ENCODE data around the gene CAPN2.

The CAPN2 gene

DNA sequence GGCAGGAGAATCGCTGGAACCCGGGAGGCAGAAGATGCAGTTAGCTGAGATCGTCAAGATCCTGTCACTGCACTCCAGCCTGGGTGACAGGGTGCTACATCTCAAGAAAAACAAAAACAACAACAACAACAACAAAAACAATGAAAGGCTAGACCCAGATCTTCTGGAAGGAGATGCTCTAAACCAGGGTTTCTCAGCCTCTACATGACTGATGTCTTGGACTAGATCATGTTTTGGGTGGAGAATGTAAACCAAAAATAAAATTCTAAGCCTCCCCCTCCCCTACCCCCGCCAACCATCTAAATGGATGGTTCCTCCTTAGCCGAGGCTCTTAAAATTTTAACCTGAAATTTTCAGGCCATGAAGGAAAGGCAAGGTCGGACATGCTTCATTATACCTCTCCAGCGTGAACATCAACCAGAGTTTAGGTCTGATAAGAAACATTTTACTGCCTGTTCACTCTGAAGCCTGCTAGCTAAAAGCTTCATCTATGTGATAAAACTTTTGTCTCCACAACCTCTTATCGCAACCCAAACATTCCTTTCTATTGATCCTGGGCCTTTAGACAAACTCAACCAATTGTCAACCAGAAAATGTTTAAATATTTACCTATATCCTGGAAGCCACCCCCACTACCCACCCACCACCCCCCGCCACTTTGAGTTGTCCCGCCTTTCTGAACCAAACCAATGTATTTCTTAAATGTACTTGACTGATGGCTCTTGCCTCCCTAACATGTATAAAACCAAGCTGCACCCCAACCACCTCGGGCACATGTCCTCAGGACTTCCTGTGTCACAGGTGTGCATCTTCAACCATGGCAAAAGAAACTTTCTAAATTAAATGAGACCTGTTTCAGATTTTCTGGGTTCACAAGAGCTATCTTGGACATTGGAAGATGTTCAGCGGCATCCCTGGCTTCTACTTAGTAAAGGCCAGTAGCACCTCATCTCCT, 1.9 kb upstream of the CAPN2 start:
- no peaks in the 10 kb centered on the region for H3K27me3 Mint-ChIP-seq
- H3K9me3 Mint-ChIP-seq, result no peaks in the 10 kb centered on the region
- peaks cover 56% of the 10 kb centered on the region for H3K4me1 Mint-ChIP-seq (ENCODE audit: low read depth)
- H3K4me3 Mint-ChIP-seq, result no peak overlapping the region
- H3K36me3 Mint-ChIP-seq (ENCODE audit: low read depth), result no peaks in the 10 kb centered on the region
- H3K27ac Mint-ChIP-seq, result no peak overlapping the region

DNA sequence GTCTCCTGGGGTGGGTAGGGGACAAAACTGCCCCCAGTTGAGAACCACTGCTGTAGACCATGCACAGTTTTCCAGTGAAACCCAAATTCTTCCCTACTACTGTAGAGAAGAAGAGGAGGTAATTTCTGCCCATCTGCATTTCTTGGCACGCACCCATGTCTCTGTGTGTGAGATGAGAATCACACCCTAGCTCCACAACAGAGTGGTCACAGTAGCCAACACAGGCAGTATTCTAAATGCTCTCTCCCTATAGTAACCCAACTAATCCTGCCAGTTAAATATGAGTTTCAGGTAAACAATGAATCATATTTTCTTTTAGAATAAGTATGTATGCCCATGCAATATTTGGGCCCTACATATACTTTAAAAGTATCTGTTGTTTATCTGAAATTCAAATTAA, 1.2 kb upstream of the CAPN2 start:
- H3K9me3 Mint-ChIP-seq, result no peaks in the 10 kb centered on the region
- H3K27me3 Mint-ChIP-seq, result no peaks in the 10 kb centered on the region
- peaks cover 63% of the 10 kb centered on the region for H3K4me1 Mint-ChIP-seq (ENCODE audit: low read depth)
- H3K27ac Mint-ChIP-seq, result no peak overlapping the region
- H3K36me3 Mint-ChIP-seq (ENCODE audit: low read depth), result no peaks in the 10 kb centered on the region
- no peak overlapping the region for H3K4me3 Mint-ChIP-seq

DNA sequence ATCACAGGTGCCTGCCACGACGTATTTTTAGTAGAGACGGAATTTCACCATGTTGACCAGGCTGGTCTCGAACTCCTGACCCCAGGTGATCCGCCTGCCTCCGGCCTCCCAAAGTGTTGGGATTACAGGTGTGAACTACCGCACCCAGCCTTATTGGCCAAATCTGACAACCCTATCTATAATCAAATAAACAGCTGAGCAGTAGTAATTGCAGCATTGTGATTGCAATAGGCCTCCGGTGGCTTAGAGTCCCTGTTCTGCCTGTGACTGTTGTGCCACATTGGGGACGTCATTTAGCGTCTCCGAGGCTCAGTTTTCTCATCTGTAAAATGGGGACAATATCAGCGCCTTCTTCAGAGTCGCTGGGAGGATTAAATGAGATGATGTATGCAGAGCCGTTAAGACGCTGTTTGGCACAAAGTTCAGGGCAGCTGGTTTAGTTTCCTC, 569 bp upstream of the CAPN2 start:
- Mint-ChIP-seq H3K4me1 (ENCODE audit: low read depth) (peaks cover 65% of the 10 kb centered on the region), H3K27me3 (no peaks in the 10 kb centered on the region), H3K9me3 (no peaks in the 10 kb centered on the region), H3K36me3 (ENCODE audit: low read depth) (peaks cover 1% of the 10 kb centered on the region), H3K27ac (peak overlapping the region; percentile 62), H3K4me3 (peak overlapping the region; percentile 64)

DNA sequence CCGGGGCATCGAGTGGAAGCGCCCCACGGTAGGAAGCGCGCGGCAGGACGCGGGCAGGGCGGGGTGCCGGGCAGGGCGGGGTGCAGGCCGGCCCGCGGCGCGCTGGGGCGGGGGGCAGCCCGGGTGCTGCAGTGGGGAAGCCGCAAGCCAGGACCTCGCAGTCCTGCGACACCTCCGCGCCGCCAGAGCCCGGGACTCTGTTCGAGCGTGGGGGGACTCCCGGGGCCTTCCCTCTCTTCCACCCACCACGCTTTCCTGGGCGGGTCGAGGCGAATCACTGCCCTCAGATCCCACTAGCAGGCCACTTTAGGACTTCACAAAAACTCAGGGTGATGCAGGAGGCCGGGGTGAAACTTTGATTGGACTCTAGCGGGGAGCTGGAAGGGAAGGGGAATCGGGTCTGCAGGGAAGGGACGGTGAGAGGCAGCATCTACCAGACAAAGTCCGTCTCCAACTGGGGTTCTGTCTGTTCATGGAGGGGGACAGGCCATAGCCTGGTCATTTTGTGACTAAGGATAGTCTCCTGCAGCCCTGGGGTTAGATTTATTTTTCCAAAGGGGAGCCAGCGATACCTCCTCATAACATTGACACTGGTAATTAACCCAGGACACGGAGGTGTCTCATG, 623 bp downstream of the CAPN2 start:
- peak overlapping the region; percentile 94 for H3K27ac Mint-ChIP-seq
- no peaks in the 10 kb centered on the region for H3K27me3 Mint-ChIP-seq
- no peaks in the 10 kb centered on the region for H3K9me3 Mint-ChIP-seq
- H3K4me1 Mint-ChIP-seq (ENCODE audit: low read depth), result peaks cover 67% of the 10 kb centered on the region
- peak overlapping the region; percentile 89 for H3K4me3 Mint-ChIP-seq
- peaks cover 7% of the 10 kb centered on the region for H3K36me3 Mint-ChIP-seq (ENCODE audit: low read depth)

DNA sequence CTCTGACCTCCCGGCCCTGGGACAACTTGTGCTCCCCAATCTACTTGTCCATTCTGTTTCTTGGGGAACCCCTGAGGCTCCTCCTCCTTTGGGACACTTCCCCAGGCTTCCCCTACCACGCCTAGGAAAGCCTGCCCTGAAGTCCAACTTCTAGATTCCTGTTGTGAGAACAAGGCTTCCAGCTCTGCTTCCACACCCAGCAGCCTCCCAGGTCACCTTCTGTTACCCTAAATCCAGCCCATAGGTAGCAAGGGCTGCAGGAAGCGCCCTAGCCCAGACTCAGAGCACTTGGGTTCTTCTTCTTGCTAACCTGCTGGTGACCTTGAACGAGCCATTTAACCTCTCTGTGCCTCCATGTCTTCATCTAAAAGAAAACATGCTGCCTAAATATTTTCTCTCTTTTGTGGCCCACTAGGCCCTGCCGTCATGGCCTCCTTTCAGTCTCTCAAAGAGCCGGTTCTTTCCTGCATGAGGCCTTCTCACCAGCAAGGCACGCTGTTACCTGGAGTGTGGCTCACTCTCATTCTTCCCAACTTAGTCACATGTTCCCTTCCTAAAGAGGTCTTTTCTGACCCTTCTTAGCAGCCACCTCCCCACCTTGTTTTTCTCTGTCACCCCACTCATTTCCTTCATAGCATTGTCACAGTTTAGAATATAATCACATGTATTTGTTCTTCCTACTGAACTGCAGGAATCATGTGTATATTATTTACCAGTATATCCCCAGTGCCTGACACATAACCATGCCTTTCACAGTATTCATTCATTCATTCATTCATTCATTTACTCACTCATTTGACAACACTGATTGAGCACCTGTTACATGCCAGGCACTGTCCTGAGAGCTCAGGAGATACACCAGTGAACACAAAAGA, 1.4 kb downstream of the CAPN2 start:
- Mint-ChIP-seq H3K9me3 (no peaks in the 10 kb centered on the region), H3K4me3 (peak overlapping the region; percentile 89), H3K27ac (peak overlapping the region; percentile 94), H3K4me1 (ENCODE audit: low read depth) (peaks cover 74% of the 10 kb centered on the region), H3K36me3 (ENCODE audit: low read depth) (peaks cover 14% of the 10 kb centered on the region), H3K27me3 (no peaks in the 10 kb centered on the region)

DNA sequence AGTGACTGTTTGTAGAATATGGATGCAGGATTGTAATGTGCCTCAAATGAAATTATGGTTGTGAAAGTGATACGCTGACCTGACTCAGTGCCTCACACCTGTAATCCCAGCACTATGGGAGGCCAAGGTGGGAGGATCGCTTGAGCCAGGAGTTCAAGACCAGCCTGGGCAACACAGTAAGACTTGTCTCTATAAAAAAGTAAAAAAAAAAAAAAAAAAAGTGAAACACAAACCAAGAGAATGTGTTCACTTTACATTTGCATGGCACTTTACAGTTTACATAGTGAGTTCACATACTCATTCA, 2.0 kb downstream of the CAPN2 start:
- peaks cover 76% of the 10 kb centered on the region for H3K4me1 Mint-ChIP-seq (ENCODE audit: low read depth)
- no peaks in the 10 kb centered on the region for H3K9me3 Mint-ChIP-seq
- H3K4me3 Mint-ChIP-seq, result peak overlapping the region; percentile 89

DNA sequence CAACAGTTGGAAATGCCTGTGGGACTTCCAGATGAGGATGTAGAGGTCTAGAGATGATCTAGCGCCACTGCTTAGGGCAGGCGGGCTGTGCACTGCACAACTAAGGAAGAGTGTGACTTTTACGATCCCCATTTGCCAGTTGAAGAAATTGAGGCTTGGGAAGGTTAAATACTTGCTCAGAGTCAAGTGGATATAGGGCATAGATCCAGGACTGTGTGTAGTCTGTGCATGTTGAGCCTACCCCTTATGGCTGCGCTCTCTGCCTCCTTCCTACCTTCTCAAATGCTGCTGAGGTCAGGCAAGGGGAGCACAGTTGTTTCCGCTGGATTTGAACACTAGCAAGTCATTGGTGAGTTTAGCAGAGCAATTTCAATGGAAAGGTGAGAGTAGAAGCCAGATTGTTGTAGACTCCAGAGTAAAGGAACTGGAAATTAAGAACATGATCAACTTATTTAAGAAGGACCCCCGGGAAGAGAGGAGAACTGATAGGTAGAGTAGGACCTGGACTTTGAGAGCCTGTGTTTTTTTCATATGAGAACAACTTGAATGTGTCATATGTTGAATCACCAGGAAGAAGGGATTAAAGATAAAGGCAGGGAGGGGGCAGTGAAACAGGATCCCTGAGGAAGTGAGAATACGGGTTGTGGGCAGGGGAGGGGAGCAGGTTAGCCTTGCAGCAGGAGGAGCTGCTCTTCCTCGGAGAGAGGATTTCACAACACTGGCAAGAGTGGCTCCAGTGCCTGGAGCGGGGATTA, 2.7 kb downstream of the CAPN2 start:
- no peaks in the 10 kb centered on the region for H3K9me3 Mint-ChIP-seq
- H3K4me3 Mint-ChIP-seq, result peak overlapping the region; percentile 70
- H3K4me1 Mint-ChIP-seq (ENCODE audit: low read depth), result peaks cover 76% of the 10 kb centered on the region
- H3K36me3 Mint-ChIP-seq (ENCODE audit: low read depth), result peaks cover 23% of the 10 kb centered on the region
- H3K27ac Mint-ChIP-seq, result peak overlapping the region; percentile 57
- H3K27me3 Mint-ChIP-seq, result no peaks in the 10 kb centered on the region

More for the DNA sequence above, 2.0 kb downstream of the CAPN2 start:
- Mint-ChIP-seq H3K27ac (peak overlapping the region; percentile 94), H3K27me3 (no peaks in the 10 kb centered on the region), H3K36me3 (ENCODE audit: low read depth) (peaks cover 18% of the 10 kb centered on the region)

DNA sequence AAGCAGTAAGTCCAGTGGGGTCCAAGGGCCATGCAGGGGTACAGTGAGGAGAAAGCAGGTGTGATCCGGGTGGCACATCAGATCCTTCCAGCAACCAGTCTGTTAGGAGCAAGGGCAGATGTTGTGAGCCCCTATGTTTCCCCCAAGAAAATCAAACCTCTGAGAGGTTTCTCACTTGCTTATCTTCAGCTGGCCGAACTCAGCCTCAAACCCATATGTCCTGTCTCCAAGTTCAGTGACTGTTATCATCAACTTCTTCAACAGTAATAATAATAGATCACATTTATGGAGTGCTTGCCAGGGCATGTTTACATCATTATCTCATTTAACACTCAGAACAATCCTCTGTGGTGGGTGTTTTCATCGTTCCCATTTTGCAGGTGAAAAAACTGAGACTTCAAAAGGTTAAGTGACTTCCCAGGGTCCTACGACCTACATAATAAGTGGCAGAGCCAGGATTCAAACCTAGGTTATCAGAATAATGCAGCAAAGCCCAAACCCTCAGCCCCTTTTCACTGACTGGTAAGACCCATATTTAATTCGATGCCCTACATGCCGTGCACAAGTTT, 3.3 kb downstream of the CAPN2 start:
- H3K36me3 Mint-ChIP-seq (ENCODE audit: low read depth), result peaks cover 29% of the 10 kb centered on the region
- H3K27me3 Mint-ChIP-seq, result no peaks in the 10 kb centered on the region
- no peaks in the 10 kb centered on the region for H3K9me3 Mint-ChIP-seq
- H3K4me3 Mint-ChIP-seq, result peak overlapping the region; percentile 70
- H3K27ac Mint-ChIP-seq, result peak overlapping the region; percentile 81
- H3K4me1 Mint-ChIP-seq (ENCODE audit: low read depth), result peaks cover 79% of the 10 kb centered on the region

DNA sequence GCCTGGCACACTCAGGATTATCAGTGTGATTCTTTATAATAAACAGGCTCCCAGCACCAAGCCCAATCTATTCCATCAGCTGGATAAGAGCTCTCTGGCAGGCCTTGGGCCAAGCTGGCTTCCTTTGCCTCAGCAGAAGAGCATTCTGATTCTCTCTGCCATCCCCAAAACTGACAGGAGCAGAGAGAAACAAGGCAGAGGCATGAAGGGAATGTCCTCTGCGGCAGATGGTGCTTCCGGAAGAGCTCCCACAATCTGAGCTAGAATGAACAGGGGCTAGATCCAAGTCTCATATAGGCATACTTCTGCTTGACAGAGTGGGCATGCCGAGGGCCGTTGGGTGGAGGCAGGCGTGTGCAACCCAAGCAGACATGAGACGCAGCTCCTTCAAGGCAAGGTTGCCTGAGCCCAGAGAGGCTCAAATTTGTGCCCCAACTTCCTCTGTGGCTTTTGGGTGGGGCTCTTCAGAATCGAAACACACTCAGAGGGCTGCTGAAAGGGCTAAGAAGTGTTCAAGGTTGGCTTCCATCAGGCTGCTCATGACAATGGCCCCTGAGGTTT, 4.0 kb downstream of the CAPN2 start:
- peaks cover 79% of the 10 kb centered on the region for H3K4me1 Mint-ChIP-seq (ENCODE audit: low read depth)
- peaks cover 33% of the 10 kb centered on the region for H3K36me3 Mint-ChIP-seq (ENCODE audit: low read depth)
- H3K27me3 Mint-ChIP-seq, result no peaks in the 10 kb centered on the region
- no peaks in the 10 kb centered on the region for H3K9me3 Mint-ChIP-seq
- peak overlapping the region; percentile 85 for H3K27ac Mint-ChIP-seq
- peak overlapping the region; percentile 70 for H3K4me3 Mint-ChIP-seq

DNA sequence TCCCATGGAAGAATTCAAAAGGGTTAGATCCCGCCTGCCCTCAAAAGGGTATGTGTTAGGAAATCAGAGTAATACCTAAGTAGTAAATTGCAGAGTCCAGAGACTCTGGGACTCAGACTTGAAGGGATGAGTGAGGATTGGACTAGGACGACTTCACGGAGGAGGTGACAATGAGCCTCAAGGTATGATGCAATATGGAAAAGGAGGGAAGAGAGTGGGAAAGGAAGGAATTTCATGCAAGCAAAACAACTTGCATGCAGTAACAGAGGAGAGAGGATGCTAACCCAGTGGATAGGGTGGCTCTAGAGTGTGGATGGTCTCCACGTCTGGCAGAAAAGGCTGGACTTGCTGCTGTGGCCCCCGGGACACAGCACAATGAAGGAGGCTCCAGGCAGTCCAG, 4.8 kb downstream of the CAPN2 start:
- no peaks in the 10 kb centered on the region for H3K9me3 Mint-ChIP-seq
- peak overlapping the region; percentile 70 for H3K4me3 Mint-ChIP-seq
- peaks cover 41% of the 10 kb centered on the region for H3K36me3 Mint-ChIP-seq (ENCODE audit: low read depth)
- H3K4me1 Mint-ChIP-seq (ENCODE audit: low read depth), result peaks cover 80% of the 10 kb centered on the region
- H3K27me3 Mint-ChIP-seq, result no peaks in the 10 kb centered on the region
- H3K27ac Mint-ChIP-seq, result peak overlapping the region; percentile 85

DNA sequence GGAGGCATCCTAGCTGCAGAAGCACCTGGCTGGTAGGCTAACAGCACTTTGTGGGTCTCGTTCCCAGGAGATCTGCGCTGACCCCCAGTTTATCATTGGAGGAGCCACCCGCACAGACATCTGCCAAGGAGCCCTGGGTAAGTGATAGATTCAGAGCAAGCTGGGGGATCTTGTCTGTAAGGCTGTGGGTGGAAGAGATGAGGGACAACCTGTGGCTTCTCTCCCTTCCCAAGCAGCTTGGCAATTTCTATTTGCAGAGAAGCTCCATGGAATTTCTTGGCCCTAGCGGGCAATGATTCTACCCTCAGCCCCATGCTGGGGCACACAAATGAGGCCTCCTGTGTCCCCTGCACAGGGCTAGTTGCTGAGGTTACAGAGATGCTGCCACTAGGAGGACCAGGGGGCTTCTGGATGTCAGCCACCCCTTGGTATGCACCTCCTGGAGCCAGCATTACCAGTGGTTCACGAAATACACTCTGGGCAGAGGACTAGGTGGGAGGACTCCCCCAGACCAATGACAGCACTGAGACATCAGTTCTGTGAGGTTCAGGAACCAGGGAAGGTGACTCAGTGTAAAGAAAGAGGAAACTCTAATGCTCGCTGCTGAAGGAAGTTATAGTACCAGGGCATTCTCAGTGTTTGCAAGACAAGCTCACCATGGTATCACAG, 5.5 kb downstream of the CAPN2 start:
- peaks cover 83% of the 10 kb centered on the region for H3K4me1 Mint-ChIP-seq (ENCODE audit: low read depth)
- H3K27ac Mint-ChIP-seq, result peak overlapping the region; percentile 85
- peaks cover 41% of the 10 kb centered on the region for H3K36me3 Mint-ChIP-seq (ENCODE audit: low read depth)
- H3K27me3 Mint-ChIP-seq, result no peaks in the 10 kb centered on the region
- no peak overlapping the region for H3K4me3 Mint-ChIP-seq
- no peaks in the 10 kb centered on the region for H3K9me3 Mint-ChIP-seq

DNA sequence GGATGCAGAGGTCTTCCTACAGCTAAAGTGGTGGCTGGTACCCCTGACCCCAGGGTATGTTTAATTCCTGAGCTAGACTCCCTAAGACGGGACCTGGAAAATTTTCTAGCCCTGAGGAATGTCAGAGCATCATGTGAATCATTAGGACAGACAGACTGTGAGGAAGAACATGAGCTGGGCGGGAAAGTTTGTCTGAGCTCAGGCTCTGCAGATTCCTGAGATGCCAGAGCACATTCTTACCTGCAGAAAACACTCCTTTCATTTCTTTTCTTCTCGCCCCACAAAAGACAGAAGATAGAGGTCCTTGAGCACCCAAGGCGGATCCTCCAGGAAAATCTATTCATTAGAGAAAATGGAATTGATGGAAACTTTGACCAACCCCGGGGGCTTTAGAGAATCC, 6.5 kb downstream of the CAPN2 start:
- Mint-ChIP-seq H3K36me3 (ENCODE audit: low read depth) (peaks cover 45% of the 10 kb centered on the region), H3K9me3 (no peaks in the 10 kb centered on the region)

DNA sequence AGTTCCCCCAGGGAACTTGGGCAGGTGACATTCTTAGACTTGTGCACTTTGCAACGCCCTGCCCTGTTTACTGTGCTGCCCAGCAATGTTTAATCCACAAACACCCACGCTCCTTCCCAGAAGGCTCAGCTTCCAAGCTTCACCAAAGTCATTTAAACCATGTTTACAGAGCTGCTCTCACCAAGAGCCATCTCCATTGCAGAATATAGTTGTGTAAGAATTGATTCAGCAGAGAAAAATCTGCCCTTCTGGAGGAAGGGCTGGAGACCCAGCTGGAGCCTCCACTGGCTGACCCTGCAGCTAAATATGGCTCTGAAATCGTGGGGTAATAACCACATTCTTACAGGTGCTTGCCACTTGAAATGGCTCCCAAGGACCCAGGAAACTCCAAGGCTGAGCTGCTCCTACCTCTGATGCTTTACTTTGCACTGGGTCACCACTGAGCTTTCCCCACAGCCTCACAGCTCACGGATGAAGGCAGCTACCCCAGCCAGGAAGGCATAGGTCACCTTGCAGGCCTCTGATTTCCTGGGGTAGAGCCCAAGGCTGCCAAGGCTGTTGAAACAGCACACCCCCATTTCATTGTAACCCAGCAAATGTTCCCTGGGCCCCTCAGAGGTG, 8.7 kb downstream of the CAPN2 start:
- Mint-ChIP-seq H3K4me1 (ENCODE audit: low read depth) (peaks cover 79% of the 10 kb centered on the region), H3K36me3 (ENCODE audit: low read depth) (peaks cover 49% of the 10 kb centered on the region), H3K9me3 (no peaks in the 10 kb centered on the region), H3K27ac (no peak overlapping the region), H3K4me3 (no peak overlapping the region), H3K27me3 (no peaks in the 10 kb centered on the region)

More for the DNA sequence above, 6.5 kb downstream of the CAPN2 start:
- H3K27ac Mint-ChIP-seq, result no peak overlapping the region
- no peak overlapping the region for H3K4me3 Mint-ChIP-seq
- no peaks in the 10 kb centered on the region for H3K27me3 Mint-ChIP-seq
- H3K4me1 Mint-ChIP-seq (ENCODE audit: low read depth), result peaks cover 80% of the 10 kb centered on the region
